ENCODE data around the gene IL16.
A peak's percentile ranks its signal among the peaks of the same experiment; 100 is the strongest.

IL16 gene

DNA sequence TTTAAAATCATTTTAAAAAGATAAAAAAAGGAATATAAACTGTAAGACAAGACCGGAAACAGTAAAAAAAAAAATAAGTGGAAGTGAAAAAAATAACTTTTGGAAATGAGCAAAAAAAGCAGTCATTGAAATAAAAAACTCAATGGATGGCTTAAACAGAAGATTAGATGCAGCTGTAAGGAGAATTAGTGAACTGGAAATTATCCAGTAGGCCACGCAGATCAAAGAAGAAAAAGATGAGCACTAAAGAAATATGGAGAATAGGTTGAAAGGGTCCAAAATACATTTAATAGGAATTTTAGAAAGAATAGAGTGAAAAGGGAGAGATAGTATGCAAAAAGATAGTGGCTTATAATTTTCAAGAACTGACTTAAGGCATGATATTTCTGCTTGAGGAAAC is 80.3 kb downstream of the IL16 start:
- DNase-seq (ENCODE audit: low spot score) = no peak

DNA sequence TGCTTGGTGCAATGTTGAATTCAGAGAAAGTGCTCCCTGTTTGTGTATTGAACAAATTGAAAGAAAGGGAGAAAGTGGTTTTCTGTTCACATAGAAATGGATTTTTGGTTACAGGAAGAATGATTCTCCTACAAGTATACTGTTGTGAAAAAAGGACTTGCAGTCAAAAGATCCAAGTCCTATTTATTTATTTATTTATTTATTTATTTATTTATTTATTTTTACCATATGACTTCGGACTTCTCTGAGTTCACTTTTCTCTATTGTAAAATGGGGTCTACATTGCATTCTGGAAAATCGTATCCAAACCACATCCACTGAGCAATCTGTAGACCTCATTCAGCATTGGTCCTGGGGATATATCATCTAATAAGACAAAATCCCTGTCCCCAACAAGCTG is 81.2 kb downstream of the IL16 start:
- DNase-seq (ENCODE audit: low spot score) = no peak

- no peak for DNase-seq (ENCODE audit: low spot score)
Observed at GRCh38 chr15:81278306-81279029, 81.8 kb downstream of the IL16 start.

GRCh38 chr15:81279621-81280485 is 83.2 kb downstream of the IL16 start:
- peak; percentile 37 for DNase-seq (ENCODE audit: low spot score)

GRCh38 chr15:81280696-81281455 is 84.2 kb downstream of the IL16 start:
- DNase-seq (ENCODE audit: low spot score) = no peak

GRCh38 chr15:81281456-81281735 is 84.7 kb downstream of the IL16 start:
- no peak for DNase-seq (ENCODE audit: low spot score)

- DNase-seq (ENCODE audit: low spot score) = no peak
Observed at GRCh38 chr15:81281766-81282605, 85.3 kb downstream of the IL16 start.

- DNase-seq (ENCODE audit: low spot score) = no peak
Observed at GRCh38 chr15:81282606-81282895, 85.9 kb downstream of the IL16 start.

DNA sequence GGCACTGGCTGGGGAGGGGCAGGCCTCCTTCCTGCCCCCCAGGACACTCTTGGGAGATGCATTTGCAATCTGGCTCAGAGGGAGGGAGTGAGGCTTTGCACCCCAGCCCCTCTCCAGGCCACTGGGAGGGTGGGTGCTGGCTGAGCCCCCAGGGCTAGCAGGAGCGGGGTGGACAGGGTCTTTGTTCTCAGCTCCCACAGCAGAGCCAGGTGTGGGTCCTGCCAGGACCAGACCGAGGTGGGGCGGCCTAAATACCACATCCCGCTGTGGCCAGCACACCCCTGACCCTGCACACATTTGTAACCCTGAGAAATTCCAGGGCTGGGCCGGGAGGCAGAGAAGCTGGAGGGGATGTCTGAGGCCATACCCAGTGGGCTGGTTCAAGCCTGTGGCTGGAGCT is 86.2 kb downstream of the IL16 start:
- no peak for DNase-seq (ENCODE audit: low spot score)

GRCh38 chr15:81284256-81285031 is 87.8 kb downstream of the IL16 start:
- DNase-seq (ENCODE audit: low spot score) = no peak

DNA sequence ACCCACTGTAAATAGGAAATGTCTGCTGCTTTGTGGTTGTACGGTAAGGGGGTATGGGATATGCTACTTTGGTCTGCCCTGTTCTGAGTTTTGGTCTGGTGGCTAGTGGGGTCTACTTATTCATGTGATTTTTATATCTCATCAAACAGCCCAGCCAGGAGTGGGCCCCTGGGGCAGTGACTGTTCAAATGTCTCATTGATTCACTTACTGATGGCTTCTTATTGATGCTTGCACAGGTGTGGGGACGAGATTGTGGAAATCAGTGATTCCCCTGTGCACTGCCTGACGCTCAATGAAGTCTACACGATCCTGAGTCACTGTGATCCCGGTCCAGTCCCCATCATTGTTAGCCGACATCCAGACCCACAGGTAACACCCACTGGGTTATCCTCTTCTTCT is 88.8 kb downstream of the IL16 start:
- no peak for DNase-seq (ENCODE audit: low spot score)

DNA sequence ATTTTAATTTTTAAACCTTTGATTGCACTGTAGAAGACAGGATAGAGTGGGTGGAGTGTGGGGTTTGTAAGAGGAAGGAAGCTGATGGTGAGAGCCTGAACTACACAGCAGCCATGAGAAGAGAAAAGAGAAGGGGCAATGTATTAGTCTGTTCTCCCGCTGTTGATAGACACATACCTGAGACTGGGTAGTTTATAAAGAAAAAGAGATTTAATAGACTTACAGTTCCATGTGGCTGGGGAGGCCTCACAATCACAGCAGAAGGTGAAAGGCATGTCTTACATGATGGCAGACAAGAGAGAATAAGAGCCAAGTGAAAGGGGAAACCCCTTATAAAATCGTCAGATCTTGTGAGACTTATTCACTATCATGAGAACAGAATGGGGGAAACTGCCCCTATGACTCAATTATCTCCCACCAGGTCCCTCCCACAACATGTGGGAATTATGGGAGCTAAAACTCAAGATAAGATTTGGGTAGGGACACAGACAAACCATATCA is 90.0 kb downstream of the IL16 start:
- no peak for DNase-seq (ENCODE audit: low spot score)

GRCh38 chr15:81288040-81288439 is 91.4 kb downstream of the IL16 start:
- no peak for DNase-seq (ENCODE audit: low spot score)

- no peak for DNase-seq (ENCODE audit: low spot score)
Observed at GRCh38 chr15:81288616-81289015, 91.9 kb downstream of the IL16 start.

- no peak for DNase-seq (ENCODE audit: low spot score)
Observed at GRCh38 chr15:81289910-81290309, 93.2 kb downstream of the IL16 start.

GRCh38 chr15:81291916-81292522 is 95.3 kb downstream of the IL16 start:
- DNase-seq (ENCODE audit: low spot score) = no peak

GRCh38 chr15:81292523-81293001 is 95.9 kb downstream of the IL16 start:
- DNase-seq (ENCODE audit: low spot score) = no peak

- no peak for DNase-seq (ENCODE audit: low spot score)
Observed at GRCh38 chr15:81293728-81294515, 97.2 kb downstream of the IL16 start.

DNA sequence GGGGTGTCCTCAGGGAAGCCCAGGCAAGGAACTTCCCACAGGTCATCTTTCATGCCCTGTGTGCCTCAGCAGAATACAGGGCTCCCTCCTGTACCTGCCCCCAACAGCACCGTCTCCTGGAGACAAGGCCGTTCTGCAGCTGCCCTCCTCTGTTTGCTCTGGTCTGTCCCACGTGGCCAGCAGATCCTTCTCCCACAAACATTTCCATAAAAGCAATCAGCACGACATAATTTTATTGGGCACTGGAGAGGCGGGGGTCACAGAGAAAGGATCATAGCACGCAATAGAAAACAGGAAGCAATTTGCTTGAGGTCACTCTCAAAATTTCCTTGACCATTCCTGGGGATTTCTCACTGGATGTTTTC is 97.8 kb downstream of the IL16 start:
- no peak for DNase-seq (ENCODE audit: low spot score)
